HL-60 (cell line): ENCODE results near the gene STX4.

ENCODE experiments used
- DNase-seq, 2 experiments: peaks; one replicate each; pipeline ENCODE4 v3.0.0-alpha.2; 2010 to 2020; ENCODE audit warnings: low read depth in 1 of 2, low spot score in 1 of 2
- H3K27ac ChIP-seq: fragments of 250-450 bp; sonication (Bioruptor Pico); replicated peaks from 2 replicates; pipeline ENCODE4 v1.5.1; 2020; ENCODE audit warnings: mild to moderate bottlenecking, moderate library complexity
- H3K27me3 ChIP-seq: fragments of 250-450 bp; sonication (Bioruptor Pico); 2 replicates; pipeline ENCODE4 v1.5.1; 2021; ENCODE audit warnings: mild to moderate bottlenecking, moderate library complexity; ENCODE audit not compliant: insufficient read depth, poor library complexity, severe bottlenecking
- H3K4me3 ChIP-seq: replicated peaks from 2 replicates; pipeline ENCODE4 v1.5.1; 2011; ENCODE audit warnings: mild to moderate bottlenecking, control low read depth, low read length; ENCODE audit not compliant: insufficient read depth
- CTCF ChIP-seq: IDR thresholded peaks from one replicate; pipeline ENCODE4 v1.5.1; 2011; ENCODE audit warnings: low read length, control low read depth, inconsistent platforms; ENCODE audit not compliant: insufficient read depth
- GABPA ChIP-seq: IDR thresholded peaks from 2 replicates; pipeline ENCODE4 v1.6.1; 2012; ENCODE audit warnings: low read depth
- POLR2AphosphoS5 ChIP-seq: IDR thresholded peaks from 2 replicates; pipeline ENCODE4 v1.6.1; 2012; ENCODE audit warnings: low read depth
- REST ChIP-seq: IDR thresholded peaks from 2 replicates; pipeline ENCODE4 v1.6.1; 2012; ENCODE audit warnings: low read depth; ENCODE audit not compliant: insufficient replicate concordance
- SPI1 ChIP-seq: IDR thresholded peaks from 2 replicates; pipeline ENCODE4 v1.6.1; 2012; ENCODE audit warnings: low read depth, mild to moderate bottlenecking, borderline replicate concordance

The STX4 gene

GRCh38 chr16:30997725-30998711 lies 35.3 kb upstream of the STX4 start:
- H3K27me3 ChIP-seq = no peaks in the 10 kb centered on the region
- DNase-seq = no peak
- H3K27ac ChIP-seq = no peak overlapping the region
- H3K4me3 ChIP-seq = peak overlapping the region; percentile 61
- TF ChIP-seq GABPA (no peak), REST (no peak), CTCF (no peak), POLR2AphosphoS5 (no peak), SPI1 (no peak)

GRCh38 chr16:30998852-30999761 lies 34.3 kb upstream of the STX4 start:
- Histone ChIP-seq H3K4me3 (no peak overlapping the region), H3K27me3 (no peaks in the 10 kb centered on the region), H3K27ac (no peak overlapping the region)
- DNase-seq = no peak
- TF ChIP-seq CTCF = no peak
- TF ChIP-seq SPI1 = no peak
- TF ChIP-seq POLR2AphosphoS5 = no peak
- TF ChIP-seq REST = no peak
- TF ChIP-seq GABPA = no peak

- Histone ChIP-seq H3K27ac (no peak overlapping the region), H3K27me3 (peaks cover 3% of the 10 kb centered on the region), H3K4me3 (no peak overlapping the region)
- DNase-seq = peak in 1 of 2 experiments; percentile 25
- TF ChIP-seq REST (no peak), POLR2AphosphoS5 (no peak), GABPA (no peak), SPI1 (no peak), CTCF (no peak)
These were observed 32.5 kb upstream of the STX4 start for GRCh38 chr16:31000671-31001382.
